ENCODE data around the gene HCFC1. TPM values are rescaled to one million over a fixed set of nuclear protein-coding genes. Genes with fewer than 3 reads are reported as not detected.

The HCFC1 gene
- polyA plus RNA-seq, 1 of the 3 experiments (the other 2 are of a cell fraction): 9.5 TPM

- Histone ChIP-seq H3K4me3 (ENCODE audit: low read depth in 2 of 2, low read length in 1 of 2) (no peak overlapping the region), H3K27ac (ENCODE audit: low read depth in 2 of 2, low read length in 1 of 2) (no peak overlapping the region; a peak in 1 of 4 replicates), H3K27me3 (ENCODE audit: insufficient read depth) (no peaks in the 10 kb centered on the region), H3K9me2 (no peaks in the 10 kb centered on the region), H2AFZ (ENCODE audit: low read depth) (no peak overlapping the region), H3K36me3 (replicated peaks in 1 of 2; ENCODE audit: control insufficient read depth in 1 of 2, insufficient read depth in 2 of 2, low read length in 1 of 2) (no peaks in the 10 kb centered on the region), H3K4me1 (ENCODE audit: control insufficient read depth in 1 of 2, insufficient read depth in 2 of 2, low read depth in 1 of 2, low read length in 1 of 2) (peaks cover 0 to 17% of the 10 kb centered on the region in 2 experiments; a peak in 1 of 4 replicates), H3K4me2 (no peak overlapping the region), H3K79me2 (ENCODE audit: insufficient read depth) (peaks cover 28% of the 10 kb centered on the region), H3K9ac (no peak overlapping the region), H3K9me3 (no peaks in the 10 kb centered on the region), H3F3A (replicated peaks; ENCODE audit: insufficient read depth) (peaks cover 7% of the 10 kb centered on the region), H4K20me1 (ENCODE audit: insufficient read depth) (peaks cover 1% of the 10 kb centered on the region)
- POLR2A ChIA-PET: interaction anchor here (1.3 kb wide), 1 partner anchor 44 kb away, joined by 3 read pairs; no protein-coding TSS in a partner anchor
- TF ChIP-seq TEAD4 (IDR thresholded peaks at IDR 0.05; ENCODE audit: borderline replicate concordance, insufficient read depth) (no peak), FOXJ3 (CRISPR knock-in tag; IDR thresholded peaks at IDR 0.05) (no peak), GABPA (IDR thresholded peaks at IDR 0.05; ENCODE audit: low read depth) (no peak), REST (IDR thresholded peaks at IDR 0.05; ENCODE audit: low read depth, low read length) (no peak)
- DNase-seq: no peak
- CTCF ChIA-PET: interaction anchor here (1.4 to 1.9 kb wide), 2 partner anchors 28 to 39 kb away, joined by 4 to 13 read pairs; no protein-coding TSS in a partner anchor
- 87% methylated on average over 3 of the region's 3 CpGs for WGBS (ENCODE audit: low lambda C conversion rate)
Observed at GRCh38 chrX:153974726-153975286, 3.2 kb upstream of the HCFC1 start.

DNA sequence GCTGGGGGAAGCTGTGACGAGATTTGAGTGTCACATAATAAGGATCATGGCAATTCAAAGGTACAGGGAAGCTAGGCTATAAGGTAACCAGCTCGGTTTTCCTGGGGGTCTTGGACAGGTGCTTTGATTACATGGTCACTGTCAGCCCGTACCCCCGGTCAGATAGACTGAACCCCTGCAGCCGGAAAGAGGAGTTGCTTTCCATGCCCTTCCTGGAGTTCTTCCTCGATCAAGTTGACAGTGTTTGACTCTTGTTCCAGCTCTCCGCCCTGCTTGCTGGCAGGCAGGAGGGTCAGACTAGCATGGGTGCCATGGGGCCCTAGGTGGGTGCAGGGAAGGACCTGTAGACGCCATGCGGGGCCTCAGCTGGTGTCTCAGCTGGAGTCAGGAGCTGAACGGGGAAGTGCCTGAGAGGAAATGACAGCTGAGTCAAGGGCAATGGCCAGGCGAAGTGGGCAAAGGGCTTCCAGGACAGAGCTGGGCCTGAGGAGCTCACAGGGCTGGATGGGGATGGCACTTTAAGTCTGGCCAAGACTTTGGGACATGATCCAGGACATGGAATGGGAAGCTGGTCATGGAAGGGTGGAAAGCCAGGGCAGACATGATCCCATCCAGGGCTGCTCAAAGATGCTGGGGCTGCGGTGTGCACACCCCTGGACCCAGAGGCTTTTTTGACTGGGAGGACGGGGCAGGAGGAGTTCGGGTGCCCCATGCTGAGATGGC is 2.5 kb upstream of the HCFC1 start:
- H3K4me2 ChIP-seq: 0 out of 2 replicates have a peak overlapping the region, but pooled peaks have one; percentile 86
- ChIA-PET POLR2A (interaction anchor here (0.5 to 1.3 kb wide), 2 partner anchors 45 to 173 kb away, joined by 3 read pairs; no protein-coding TSS in a partner anchor), CTCF (interaction anchor here (1.4 to 1.9 kb wide), 2 partner anchors 27 to 39 kb away, joined by 4 to 13 read pairs; no protein-coding TSS in a partner anchor)
- TF ChIP-seq YY1 (IDR thresholded peaks at IDR 0.05; ENCODE audit: low read depth) (no peak), MAX (IDR thresholded peaks at IDR 0.05; ENCODE audit: low read depth) (no peak)
- H2AFZ ChIP-seq (ENCODE audit: low read depth): no peak overlapping the region
- peaks cover 7% of the 10 kb centered on the region for H3F3A ChIP-seq (replicated peaks; ENCODE audit: insufficient read depth)
- H3K27me3 ChIP-seq (ENCODE audit: insufficient read depth): no peaks in the 10 kb centered on the region
- H3K4me1 ChIP-seq (ENCODE audit: control insufficient read depth in 1 of 2, insufficient read depth in 2 of 2, low read depth in 1 of 2, low read length in 1 of 2): peaks cover 0 to 23% of the 10 kb centered on the region in 2 experiments; a peak in 1 of 4 replicates
- no peaks in the 10 kb centered on the region for H3K9me3 ChIP-seq
- DNase-seq: no peak
- H3K4me3 ChIP-seq (ENCODE audit: low read depth in 2 of 2, low read length in 1 of 2): no peak overlapping the region
- peak overlapping the region; percentile 36 to 99; a peak in 3 of 4 replicates for H3K27ac ChIP-seq (ENCODE audit: low read depth in 2 of 2, low read length in 1 of 2)
- H4K20me1 ChIP-seq (ENCODE audit: insufficient read depth): peaks cover 7% of the 10 kb centered on the region
- 95% methylated on average over 8 of the region's 14 CpGs for WGBS (ENCODE audit: low lambda C conversion rate)
- H3K36me3 ChIP-seq (replicated peaks in 1 of 2; ENCODE audit: control insufficient read depth in 1 of 2, insufficient read depth in 2 of 2, low read length in 1 of 2): no peaks in the 10 kb centered on the region
- H3K9me2 ChIP-seq: no peaks in the 10 kb centered on the region
- H3K79me2 ChIP-seq (ENCODE audit: insufficient read depth): peaks cover 35% of the 10 kb centered on the region
- peak overlapping the region; percentile 90; the same call in 1 of the 2 replicates for H3K9ac ChIP-seq
